GM23338 (cell line): ENCODE results near the gene RFFL. TPM values are rescaled to one million over a fixed set of nuclear protein-coding genes. Genes with fewer than 3 reads are reported as not detected.

Experiments used
- ATAC-seq: fragments of 200-7000 bp; cut with Tn5 transposase; 3 replicates; pipeline ENCODE4 v1.9.1; 2020
- DNase-seq: peaks from one replicate; pipeline ENCODE4 v3.0.0-alpha.2; 2015; ENCODE audit warnings: low spot score
- H2AFZ ChIP-seq: fragments of 200-600 bp; sonication (generic); 2 replicates; pipeline ENCODE4 v1.8.0; 2016; ENCODE audit warnings: antibody characterized with exemption, mild to moderate bottlenecking, moderate library complexity
- H3F3A ChIP-seq: fragments of 200-600 bp; sonication (generic); replicated peaks from 2 replicates; pipeline ENCODE4 v1.8.0; 2017; ENCODE audit warnings: antibody characterized with exemption, mixed run types, low read depth
- H3K27ac ChIP-seq: fragments of 200-600 bp; sonication (generic); 2 replicates; pipeline ENCODE4 v1.6.1; 2016; ENCODE audit warnings: low read depth
- H3K27me3 ChIP-seq: fragments of 200-600 bp; sonication (generic); 2 replicates; pipeline ENCODE4 v1.8.0; 2016; ENCODE audit warnings: mild to moderate bottlenecking, mixed run types, moderate library complexity; ENCODE audit not compliant: insufficient read depth
- H3K36me3 ChIP-seq: fragments of 200-600 bp; sonication (generic); 2 replicates; pipeline ENCODE4 v1.8.0; 2016; ENCODE audit warnings: mild to moderate bottlenecking; ENCODE audit not compliant: insufficient read depth
- H3K4me1 ChIP-seq: fragments of 200-600 bp; sonication (generic); 2 replicates; pipeline ENCODE4 v1.8.0; 2016; ENCODE audit warnings: mild to moderate bottlenecking, moderate library complexity; ENCODE audit not compliant: insufficient read depth
- H3K4me2 ChIP-seq: fragments of 200-600 bp; sonication (generic); 2 replicates; pipeline ENCODE4 v1.7.1; 2017; ENCODE audit warnings: mixed run types
- H3K4me3 ChIP-seq: fragments of 200-600 bp; sonication (generic); 2 replicates; pipeline ENCODE4 v1.6.1; 2016; ENCODE audit warnings: mixed run types
- H3K79me2 ChIP-seq: fragments of 200-600 bp; sonication (generic); replicated peaks from 2 replicates; pipeline ENCODE4 v1.8.0; 2017; ENCODE audit warnings: mild to moderate bottlenecking; ENCODE audit not compliant: insufficient read depth
- H3K9me2 ChIP-seq: fragments of 200-600 bp; sonication (generic); 2 replicates; pipeline ENCODE4 v1.8.0; 2017; ENCODE audit not compliant: insufficient read depth
- H4K20me1 ChIP-seq: fragments of 200-600 bp; sonication (generic); replicated peaks from 2 replicates; pipeline ENCODE4 v1.8.0; 2017; ENCODE audit warnings: mild to moderate bottlenecking; ENCODE audit not compliant: insufficient read depth
- H3K27ac Mint-ChIP-seq: 2 replicates; pipeline ENCODE4 v1.8.0; 2020; ENCODE audit warnings: inconsistent platforms, mild to moderate bottlenecking, moderate library complexity, mixed read lengths
- H3K27me3 Mint-ChIP-seq: 3 replicates; pipeline ENCODE4 v1.8.0; 2022; ENCODE audit warnings: low read depth, mild to moderate bottlenecking, moderate library complexity, mixed read lengths, inconsistent platforms; ENCODE audit not compliant: insufficient read depth, poor library complexity
- H3K36me3 Mint-ChIP-seq: 3 replicates; pipeline ENCODE4 v1.8.0; 2021; ENCODE audit warnings: low read depth, mild to moderate bottlenecking, inconsistent platforms, moderate library complexity, mixed read lengths
- H3K4me1 Mint-ChIP-seq: 3 replicates; pipeline ENCODE4 v1.8.0; 2020; ENCODE audit warnings: mild to moderate bottlenecking, inconsistent platforms, mixed read lengths
- H3K4me3 Mint-ChIP-seq: 3 replicates; pipeline ENCODE4 v1.8.0; 2021; ENCODE audit warnings: moderate library complexity, mild to moderate bottlenecking, inconsistent platforms, mixed read lengths
- H3K9me3 Mint-ChIP-seq: 3 replicates; pipeline ENCODE4 v1.8.0; 2020; ENCODE audit warnings: moderate library complexity, mild to moderate bottlenecking, inconsistent platforms, mixed read lengths
- EZH2 ChIP-seq: fragments of 200-600 bp; sonication (generic); IDR thresholded peaks from one replicate; pipeline ENCODE4 v1.8.0; 2017; ENCODE audit warnings: antibody characterized with exemption, mild to moderate bottlenecking, low read depth; ENCODE audit not compliant: unreplicated experiment
- EZH2phosphoT487 ChIP-seq: fragments of 200-600 bp; sonication (generic); IDR thresholded peaks from one replicate; pipeline ENCODE4 v1.8.1; 2018; ENCODE audit warnings: antibody characterized with exemption; ENCODE audit not compliant: unreplicated experiment
- JUNB ChIP-seq: IDR thresholded peaks from one replicate; pipeline ENCODE4 v1.6.1; 2016; ENCODE audit warnings: antibody characterized with exemption; ENCODE audit not compliant: unreplicated experiment
- POLR2AphosphoS5 ChIP-seq: IDR thresholded peaks from 2 replicates; pipeline ENCODE4 v1.6.1; 2016; ENCODE audit warnings: antibody characterized with exemption, low read depth
- ZNF331 ChIP-seq: fragments of 250-450 bp; sonication (Bioruptor Pico); IDR thresholded peaks from 2 replicates; pipeline ENCODE4 v1.5.0; 2020; ENCODE audit warnings: low read depth, mild to moderate bottlenecking, moderate library complexity
- polyA plus RNA-seq: library from polyadenylated mRNA; unstranded; fragments of >200 nt; fragmentation: Nextera tagmentation; extraction: Ambion mirVana; gene quantifications from 2 replicates; pipeline ENCODE4 v1.2.1, GENCODE V29; 2016
- total RNA-seq: library from RNA; depleted of rRNA; stranded (reverse); fragments of >200 nt; shearing (Covaris generic); gene quantifications from 2 replicates; pipeline ENCODE4 v1.2.3, GENCODE V29; 2014
- TF ChIP-seq, protein P1 (sequence below): IDR thresholded peaks from one replicate; pipeline ENCODE4 v1.6.1; 2018; ENCODE audit warnings: antibody characterized with exemption; ENCODE audit not compliant: unreplicated experiment
- TF ChIP-seq, protein P2 (sequence below): fragments of 250-450 bp; sonication (Bioruptor Pico); IDR thresholded peaks from 2 replicates; pipeline ENCODE4 v1.5.0; 2020; ENCODE audit warnings: mild to moderate bottlenecking, moderate library complexity

The RFFL gene
- total and polyA plus RNA-seq, 2 experiments from 2014 or later: 4.1 to 22.2 TPM

DNA sequence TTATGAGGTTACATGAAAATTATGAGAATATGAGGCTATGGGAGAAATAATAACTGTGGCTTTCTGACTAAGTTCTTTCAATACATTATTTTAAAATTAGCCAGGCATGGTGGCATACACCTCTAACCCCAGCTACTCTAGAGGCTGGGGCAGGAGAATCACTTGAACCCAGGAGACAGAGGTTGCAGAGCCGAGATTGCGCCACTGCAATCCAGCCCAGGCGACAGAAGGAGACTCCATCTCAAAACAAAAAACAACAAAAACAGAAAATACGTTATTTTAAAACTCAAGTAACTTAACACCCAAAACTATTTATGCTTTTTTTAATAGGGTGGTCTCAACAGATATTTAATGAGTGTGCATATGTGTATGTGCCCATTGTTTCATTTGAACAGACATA is 2.4 kb upstream of the RFFL start:
- Mint-ChIP-seq H3K27ac (no peak overlapping the region), H3K27me3 (peaks cover 5% of the 10 kb centered on the region), H3K36me3 (peaks cover 2% of the 10 kb centered on the region; the same call in 1 of the 3 replicates), H3K4me1 (peaks cover 50% of the 10 kb centered on the region), H3K4me3 (no peak overlapping the region), H3K9me3 (no peaks in the 10 kb centered on the region)
- H3K9me2 ChIP-seq: no peaks in the 10 kb centered on the region
- peaks cover 31% of the 10 kb centered on the region for H3K4me1 ChIP-seq
- H3F3A ChIP-seq: no peaks in the 10 kb centered on the region
- TF ChIP-seq JUNB (no peak), EZH2 (no peak), POLR2AphosphoS5 (no peak), ZNF331 (CRISPR knock-in tag) (no peak), EZH2phosphoT487 (no peak)
- TF ChIP-seq, protein P1, sequence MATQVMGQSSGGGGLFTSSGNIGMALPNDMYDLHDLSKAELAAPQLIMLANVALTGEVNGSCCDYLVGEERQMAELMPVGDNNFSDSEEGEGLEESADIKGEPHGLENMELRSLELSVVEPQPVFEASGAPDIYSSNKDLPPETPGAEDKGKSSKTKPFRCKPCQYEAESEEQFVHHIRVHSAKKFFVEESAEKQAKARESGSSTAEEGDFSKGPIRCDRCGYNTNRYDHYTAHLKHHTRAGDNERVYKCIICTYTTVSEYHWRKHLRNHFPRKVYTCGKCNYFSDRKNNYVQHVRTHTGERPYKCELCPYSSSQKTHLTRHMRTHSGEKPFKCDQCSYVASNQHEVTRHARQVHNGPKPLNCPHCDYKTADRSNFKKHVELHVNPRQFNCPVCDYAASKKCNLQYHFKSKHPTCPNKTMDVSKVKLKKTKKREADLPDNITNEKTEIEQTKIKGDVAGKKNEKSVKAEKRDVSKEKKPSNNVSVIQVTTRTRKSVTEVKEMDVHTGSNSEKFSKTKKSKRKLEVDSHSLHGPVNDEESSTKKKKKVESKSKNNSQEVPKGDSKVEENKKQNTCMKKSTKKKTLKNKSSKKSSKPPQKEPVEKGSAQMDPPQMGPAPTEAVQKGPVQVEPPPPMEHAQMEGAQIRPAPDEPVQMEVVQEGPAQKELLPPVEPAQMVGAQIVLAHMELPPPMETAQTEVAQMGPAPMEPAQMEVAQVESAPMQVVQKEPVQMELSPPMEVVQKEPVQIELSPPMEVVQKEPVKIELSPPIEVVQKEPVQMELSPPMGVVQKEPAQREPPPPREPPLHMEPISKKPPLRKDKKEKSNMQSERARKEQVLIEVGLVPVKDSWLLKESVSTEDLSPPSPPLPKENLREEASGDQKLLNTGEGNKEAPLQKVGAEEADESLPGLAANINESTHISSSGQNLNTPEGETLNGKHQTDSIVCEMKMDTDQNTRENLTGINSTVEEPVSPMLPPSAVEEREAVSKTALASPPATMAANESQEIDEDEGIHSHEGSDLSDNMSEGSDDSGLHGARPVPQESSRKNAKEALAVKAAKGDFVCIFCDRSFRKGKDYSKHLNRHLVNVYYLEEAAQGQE: no peak
- TF ChIP-seq, protein P2, sequence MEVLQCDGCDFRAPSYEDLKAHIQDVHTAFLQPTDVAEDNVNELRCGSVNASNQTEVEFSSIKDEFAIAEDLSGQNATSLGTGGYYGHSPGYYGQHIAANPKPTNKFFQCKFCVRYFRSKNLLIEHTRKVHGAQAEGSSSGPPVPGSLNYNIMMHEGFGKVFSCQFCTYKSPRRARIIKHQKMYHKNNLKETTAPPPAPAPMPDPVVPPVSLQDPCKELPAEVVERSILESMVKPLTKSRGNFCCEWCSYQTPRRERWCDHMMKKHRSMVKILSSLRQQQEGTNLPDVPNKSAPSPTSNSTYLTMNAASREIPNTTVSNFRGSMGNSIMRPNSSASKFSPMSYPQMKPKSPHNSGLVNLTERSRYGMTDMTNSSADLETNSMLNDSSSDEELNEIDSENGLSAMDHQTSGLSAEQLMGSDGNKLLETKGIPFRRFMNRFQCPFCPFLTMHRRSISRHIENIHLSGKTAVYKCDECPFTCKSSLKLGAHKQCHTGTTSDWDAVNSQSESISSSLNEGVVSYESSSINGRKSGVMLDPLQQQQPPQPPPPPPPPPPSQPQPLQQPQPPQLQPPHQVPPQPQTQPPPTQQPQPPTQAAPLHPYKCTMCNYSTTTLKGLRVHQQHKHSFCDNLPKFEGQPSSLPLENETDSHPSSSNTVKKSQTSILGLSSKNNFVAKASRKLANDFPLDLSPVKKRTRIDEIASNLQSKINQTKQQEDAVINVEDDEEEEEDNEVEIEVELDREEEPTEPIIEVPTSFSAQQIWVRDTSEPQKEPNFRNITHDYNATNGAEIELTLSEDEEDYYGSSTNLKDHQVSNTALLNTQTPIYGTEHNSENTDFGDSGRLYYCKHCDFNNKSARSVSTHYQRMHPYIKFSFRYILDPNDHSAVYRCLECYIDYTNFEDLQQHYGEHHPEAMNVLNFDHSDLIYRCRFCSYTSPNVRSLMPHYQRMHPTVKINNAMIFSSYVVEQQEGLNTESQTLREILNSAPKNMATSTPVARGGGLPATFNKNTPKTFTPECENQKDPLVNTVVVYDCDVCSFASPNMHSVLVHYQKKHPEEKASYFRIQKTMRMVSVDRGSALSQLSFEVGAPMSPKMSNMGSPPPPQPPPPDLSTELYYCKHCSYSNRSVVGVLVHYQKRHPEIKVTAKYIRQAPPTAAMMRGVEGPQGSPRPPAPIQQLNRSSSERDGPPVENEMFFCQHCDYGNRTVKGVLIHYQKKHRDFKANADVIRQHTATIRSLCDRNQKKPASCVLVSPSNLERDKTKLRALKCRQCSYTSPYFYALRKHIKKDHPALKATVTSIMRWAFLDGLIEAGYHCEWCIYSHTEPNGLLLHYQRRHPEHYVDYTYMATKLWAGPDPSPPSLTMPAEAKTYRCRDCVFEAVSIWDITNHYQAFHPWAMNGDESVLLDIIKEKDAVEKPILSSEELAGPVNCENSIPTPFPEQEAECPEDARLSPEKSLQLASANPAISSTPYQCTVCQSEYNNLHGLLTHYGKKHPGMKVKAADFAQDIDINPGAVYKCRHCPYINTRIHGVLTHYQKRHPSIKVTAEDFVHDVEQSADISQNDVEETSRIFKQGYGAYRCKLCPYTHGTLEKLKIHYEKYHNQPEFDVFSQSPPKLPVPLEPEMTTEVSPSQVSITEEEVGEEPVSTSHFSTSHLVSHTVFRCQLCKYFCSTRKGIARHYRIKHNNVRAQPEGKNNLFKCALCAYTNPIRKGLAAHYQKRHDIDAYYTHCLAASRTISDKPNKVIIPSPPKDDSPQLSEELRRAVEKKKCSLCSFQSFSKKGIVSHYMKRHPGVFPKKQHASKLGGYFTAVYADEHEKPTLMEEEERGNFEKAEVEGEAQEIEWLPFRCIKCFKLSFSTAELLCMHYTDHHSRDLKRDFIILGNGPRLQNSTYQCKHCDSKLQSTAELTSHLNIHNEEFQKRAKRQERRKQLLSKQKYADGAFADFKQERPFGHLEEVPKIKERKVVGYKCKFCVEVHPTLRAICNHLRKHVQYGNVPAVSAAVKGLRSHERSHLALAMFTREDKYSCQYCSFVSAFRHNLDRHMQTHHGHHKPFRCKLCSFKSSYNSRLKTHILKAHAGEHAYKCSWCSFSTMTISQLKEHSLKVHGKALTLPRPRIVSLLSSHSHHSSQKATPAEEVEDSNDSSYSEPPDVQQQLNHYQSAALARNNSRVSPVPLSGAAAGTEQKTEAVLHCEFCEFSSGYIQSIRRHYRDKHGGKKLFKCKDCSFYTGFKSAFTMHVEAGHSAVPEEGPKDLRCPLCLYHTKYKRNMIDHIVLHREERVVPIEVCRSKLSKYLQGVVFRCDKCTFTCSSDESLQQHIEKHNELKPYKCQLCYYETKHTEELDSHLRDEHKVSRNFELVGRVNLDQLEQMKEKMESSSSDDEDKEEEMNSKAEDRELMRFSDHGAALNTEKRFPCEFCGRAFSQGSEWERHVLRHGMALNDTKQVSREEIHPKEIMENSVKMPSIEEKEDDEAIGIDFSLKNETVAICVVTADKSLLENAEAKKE (CRISPR knock-in tag): no peak
- no peak overlapping the region for H3K4me2 ChIP-seq
- H3K27ac ChIP-seq: no peak overlapping the region
- DNase-seq: no peak
- H3K36me3 ChIP-seq: no peaks in the 10 kb centered on the region
- H3K79me2 ChIP-seq: no peaks in the 10 kb centered on the region
- no peak overlapping the region for H3K4me3 ChIP-seq
- H2AFZ ChIP-seq: no peak overlapping the region
- H4K20me1 ChIP-seq: no peaks in the 10 kb centered on the region; the same call in 1 of the 2 replicates
- H3K27me3 ChIP-seq: no peaks in the 10 kb centered on the region
- ATAC-seq: no peak
